K562 (cell line): ENCODE results near the gene TREX2. TPM values are rescaled to one million over a fixed set of nuclear protein-coding genes. Genes with fewer than 3 reads are reported as not detected.

Source experiments
- ARNT ChIP-seq, 2 experiments: fragments of 450-650 bp; IDR thresholded peaks; 2 replicates each; pipeline ENCODE4 v1.6.1; 2016; ENCODE audit warnings: mild to moderate bottlenecking in 1 of 2
- BHLHE40 ChIP-seq: IDR thresholded peaks from 2 replicates; pipeline ENCODE4 v1.6.1; 2011; ENCODE audit warnings: low read length, improper control_type of control experiment
- CXXC5 ChIP-seq: fragments of 250-450 bp; sonication (Bioruptor Pico); IDR thresholded peaks from 2 replicates; pipeline ENCODE4 v1.8.0; 2022; ENCODE audit warnings: inconsistent platforms, mild to moderate bottlenecking, moderate library complexity
- E2F6 ChIP-seq, 2 experiments: IDR thresholded peaks; 2 replicates each; pipeline ENCODE4 v1.6.1; 2011; ENCODE audit warnings: borderline replicate concordance in 1 of 2, control low read depth in 1 of 2, low read depth in 1 of 2, low read length in 1 of 2, mild to moderate bottlenecking in 1 of 2, mixed read lengths in 1 of 2, moderate library complexity in 1 of 2; ENCODE audit not compliant: insufficient read depth in 1 of 2, insufficient read length in 1 of 2, poor library complexity in 1 of 2, severe bottlenecking in 1 of 2; ENCODE audit errors: extremely low read depth in 1 of 2
- ETV6 ChIP-seq, 3 experiments: fragments of 150-350 bp in 1 of 3; sonication (generic) in 1 of 3; formaldehyde crosslinking in 1 of 3; IDR thresholded peaks; 2 replicates each; pipeline versions ENCODE4 v1.6.1 to v1.8.0; 2014 to 2022; ENCODE audit warnings: borderline replicate concordance in 2 of 3, low read depth in 2 of 3, antibody characterized with exemption in 1 of 3, low read length in 1 of 3, mild to moderate bottlenecking in 1 of 3, missing genetic modification reagents in 1 of 3
- L3MBTL2 ChIP-seq: fragments of 450-650 bp; IDR thresholded peaks from 2 replicates; pipeline ENCODE4 v1.6.1; 2016; ENCODE audit warnings: mild to moderate bottlenecking, moderate library complexity
- MTA1 ChIP-seq: fragments of 450-650 bp; IDR thresholded peaks from 2 replicates; pipeline ENCODE4 v1.6.1; 2017; ENCODE audit warnings: borderline replicate concordance
- MYC ChIP-seq, 2 experiments: fragments of 250-450 bp in 1 of 2; sonication (Bioruptor Pico) in 1 of 2; IDR thresholded peaks; 2 replicates each; pipeline versions ENCODE4 v1.5.1 to v1.6.1; 2012 to 2021; ENCODE audit warnings: low read depth in 2 of 2, borderline replicate concordance in 1 of 2, improper control_type of control experiment in 1 of 2, low read length in 1 of 2, mild to moderate bottlenecking in 1 of 2, moderate library complexity in 1 of 2
- NCOR1 ChIP-seq: fragments of 450-650 bp; IDR thresholded peaks from 2 replicates; pipeline ENCODE4 v1.6.1; 2016; ENCODE audit warnings: mild to moderate bottlenecking, moderate library complexity
- NRF1 ChIP-seq, 2 experiments: fragments of 450-650 bp; IDR thresholded peaks in 1 of 2; conservative IDR thresholded peaks in 1 of 2; 2 replicates each; pipeline ENCODE4 v1.6.1; 2014; ENCODE audit warnings: mild to moderate bottlenecking in 2 of 2
- RB1 ChIP-seq: fragments of 450-650 bp; IDR thresholded peaks from 2 replicates; pipeline ENCODE4 v1.6.1; 2017; ENCODE audit warnings: low read depth, mild to moderate bottlenecking
- RBFOX2 ChIP-seq: fragments of 200-400 bp; formaldehyde crosslinking; IDR thresholded peaks from 2 replicates; pipeline ENCODE4 v1.6.1; 2017; ENCODE audit warnings: low read depth, mild to moderate bottlenecking, low read length, moderate library complexity
- SMAD4 ChIP-seq: fragments of 250-450 bp; sonication (Bioruptor Pico); conservative IDR thresholded peaks from 2 replicates; pipeline ENCODE4 v1.8.0; 2021; ENCODE audit warnings: inconsistent platforms, mild to moderate bottlenecking, moderate library complexity
- THRAP3 ChIP-seq: fragments of 450-650 bp; IDR thresholded peaks from 2 replicates; pipeline ENCODE4 v1.6.1; 2016; ENCODE audit warnings: mild to moderate bottlenecking, inconsistent platforms, borderline replicate concordance
- VEZF1 ChIP-seq: fragments of 200-800 bp; sonication (Bioruptor generic); IDR thresholded peaks from 2 replicates; pipeline ENCODE4 v1.6.1; 2017; ENCODE audit warnings: missing genetic modification characterization, missing compliant biosample characterization
- ZFX ChIP-seq: sonication (generic); formaldehyde crosslinking; IDR thresholded peaks from 2 replicates; pipeline ENCODE4 v1.8.0; 2022; ENCODE audit warnings: mild to moderate bottlenecking, missing genetic modification reagents, moderate library complexity
- ZNF592 ChIP-seq: fragments of 450-650 bp; IDR thresholded peaks from 2 replicates; pipeline ENCODE4 v1.6.1; 2017; ENCODE audit warnings: antibody characterized with exemption, mild to moderate bottlenecking
- polyA plus RNA-seq, 8 experiments: library from polyadenylated mRNA; depleted of rRNA in 4 of 8; stranded (reverse) in 5 of 8; unstranded in 3 of 8; fragments of >200 nt; fragmentation: Nextera tagmentation in 2 of 8; fragmentation: Illumina TruSeq in 1 of 8; extraction: Ambion mirVana in 2 of 8; extraction: Trizol in 1 of 8; gene quantifications; 2 replicates each; pipeline versions ENCODE4 v1.2.1 to v1.2.3, GENCODE V29; 2011 to 2014; ENCODE audit warnings: inconsistent platforms in 1 of 8, missing spikeins in 1 of 8
- total RNA-seq, 7 experiments: library from RNA; depleted of rRNA in 6 of 7; stranded (reverse); fragments of >200 nt in 6 of 7; fragmentation: Illumina TruSeq in 2 of 7; extraction: Trizol in 2 of 7; gene quantifications; 2 replicates each; pipeline versions ENCODE4 v1.2.1 to v1.2.3, GENCODE V29; 2011 to 2021; ENCODE audit warnings: low replicate concordance in 1 of 7
- TF ChIP-seq, protein P1 (sequence below): sonication (generic); formaldehyde crosslinking; IDR thresholded peaks from 2 replicates; pipeline ENCODE4 v1.8.0; 2022; ENCODE audit warnings: mild to moderate bottlenecking, missing genetic modification reagents
- TF ChIP-seq, protein P2 (sequence below): sonication (generic); formaldehyde crosslinking; IDR thresholded peaks from 2 replicates; pipeline ENCODE4 v1.9.0; 2022; ENCODE audit warnings: mild to moderate bottlenecking, missing genetic modification reagents

Gene TREX2
- total and polyA plus RNA-seq, 9 of the 15 experiments (the other 6 are each of a cell fraction or from before 2014, with no cell fraction given), result 0.07 to 1.5 (median 0.33) TPM; not detected in 2

GRCh38 chrX:153474718-153475117 lies 28.9 kb upstream of the TREX2 start (continued):
- peak; percentile 57; the same call in 1 of the 2 replicates for TF ChIP-seq ZNF592
- peak; percentile 93 for TF ChIP-seq L3MBTL2
- peak; percentile 90 for TF ChIP-seq BHLHE40
- TF ChIP-seq RB1, result 0 out of 2 replicates have a peak, but pooled peaks have one; percentile 21
- TF ChIP-seq NCOR1, result no peak
- TF ChIP-seq SMAD4, result peak; percentile 90
- no peak for TF ChIP-seq ARNT (IDR thresholded peaks at IDR 0.05)
- TF ChIP-seq ZFX (CRISPR knock-in tag), result 0 out of 2 replicates have a peak, but pooled peaks have one; percentile 6
- TF ChIP-seq, protein P1, sequence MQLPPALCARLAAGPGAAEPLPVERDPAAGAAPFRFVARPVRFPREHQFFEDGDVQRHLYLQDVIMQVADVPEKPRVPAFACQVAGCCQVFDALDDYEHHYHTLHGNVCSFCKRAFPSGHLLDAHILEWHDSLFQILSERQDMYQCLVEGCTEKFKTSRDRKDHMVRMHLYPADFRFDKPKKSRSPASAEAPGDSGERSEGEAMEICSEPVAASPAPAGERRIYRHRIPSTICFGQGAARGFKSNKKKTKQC (CRISPR knock-in tag), result 0 out of 2 replicates have a peak, but pooled peaks have one; percentile 28
- no peak for TF ChIP-seq MTA1
- peak; percentile 85 for TF ChIP-seq CXXC5 (CRISPR knock-in tag)
- TF ChIP-seq, protein P2, sequence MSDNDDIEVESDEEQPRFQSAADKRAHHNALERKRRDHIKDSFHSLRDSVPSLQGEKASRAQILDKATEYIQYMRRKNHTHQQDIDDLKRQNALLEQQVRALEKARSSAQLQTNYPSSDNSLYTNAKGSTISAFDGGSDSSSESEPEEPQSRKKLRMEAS (CRISPR knock-in tag), result peak; percentile 72
- TF ChIP-seq ETV6 (IDR thresholded peaks at IDR 0.05; ENCODE audit: borderline replicate concordance in 1 of 2, low read depth in 2 of 2, low read length in 1 of 2), result no peak
- no peak for TF ChIP-seq ETV6 (CRISPR knock-in tag; IDR thresholded peaks at IDR 0.05; ENCODE audit: borderline replicate concordance)
- TF ChIP-seq VEZF1, result peak; percentile 66; the same call in 1 of the 2 replicates
- peak; percentile 62 to 70; a peak in 3 of 4 replicates for TF ChIP-seq NRF1 (conservative IDR thresholded peaks at IDR 0.05 in 1 of 2, IDR thresholded peaks at IDR 0.05 in 1 of 2)
- TF ChIP-seq E2F6 (IDR thresholded peaks at IDR 0.05; ENCODE audit: borderline replicate concordance in 1 of 2, extremely low read depth in 1 of 2, insufficient read depth in 1 of 2, insufficient read length in 1 of 2, low read depth in 1 of 2, low read length in 1 of 2, poor library complexity in 1 of 2, severe bottlenecking in 1 of 2), result peak; percentile 73 to 96
- no peak for TF ChIP-seq THRAP3
- TF ChIP-seq MYC (IDR thresholded peaks at IDR 0.05; ENCODE audit: low read depth, low read length), result 0 out of 2 replicates have a peak, but pooled peaks have one; percentile 35
- TF ChIP-seq MYC (CRISPR knock-in tag; IDR thresholded peaks at IDR 0.05; ENCODE audit: borderline replicate concordance, low read depth), result no peak
- peak; percentile 61 for TF ChIP-seq RBFOX2
- TF ChIP-seq, all 486 proteins: peak for 17
